SK-N-SH (cell line): Measurements from ENCODE around the gene MYPN. TPM values are rescaled to one million over a fixed set of nuclear protein-coding genes. Genes with fewer than 3 reads are reported as not detected.
A peak's percentile ranks its signal among the peaks of the same experiment; 100 is the strongest.

ENCODE experiments used
- CTCF ChIA-PET: fragments of 300-600, 350-600 bp; formaldehyde crosslinking; extraction: SDS; loops from one replicate; lab custom pipeline; 2021; lab: Yijun Ruan, JAX
- POLR2A ChIA-PET: fragments of 350-600 bp; sonication (Branson Sonifier 250); formaldehyde crosslinking; extraction: SDS; loops from one replicate; lab custom pipeline; 2020; ENCODE audit warnings: antibody characterized with exemption, inconsistent platforms; lab: Yijun Ruan, JAX
- DNase-seq: peaks from one replicate; pipeline ENCODE4 v3.0.0; 2012
- H2AFZ ChIP-seq: fragments of 200-600 bp; sonication (generic); 2 replicates; pipeline ENCODE4 v1.8.1; 2016; ENCODE audit warnings: antibody characterized with exemption, mild to moderate bottlenecking, low read depth
- H3F3A ChIP-seq: fragments of 200-600 bp; sonication (generic); replicated peaks from 2 replicates; pipeline ENCODE3; 2016; ENCODE audit warnings: antibody characterized with exemption, mild to moderate bottlenecking; ENCODE audit not compliant: insufficient read depth
- H3K27ac ChIP-seq, 2 experiments: fragments of 200-500 bp in 1 of 2; fragments of 200-600 bp in 1 of 2; sonication (Bioruptor generic) in 1 of 2; sonication (generic), shearing (Covaris generic) in 1 of 2; 2 replicates each; pipeline versions ENCODE4 v1.5.1 to v1.6.1; 2014 to 2016; ENCODE audit warnings: low read depth in 2 of 2, inconsistent platforms in 1 of 2, low read length in 1 of 2, mild to moderate bottlenecking in 1 of 2, mixed read lengths in 1 of 2
- H3K27me3 ChIP-seq: fragments of 200-600 bp; sonication (generic), shearing (Covaris generic); 2 replicates; pipeline ENCODE4 v1.6.1; 2016; ENCODE audit warnings: mixed run types; ENCODE audit not compliant: insufficient read depth
- H3K36me3 ChIP-seq, 2 experiments: fragments of 200-500 bp in 1 of 2; fragments of 200-600 bp in 1 of 2; sonication (Bioruptor generic) in 1 of 2; sonication (generic) in 1 of 2; replicated peaks in 1 of 2; 2 replicates each; pipeline versions ENCODE3 to v1.5.1; 2014 to 2016; ENCODE audit warnings: low read length in 1 of 2, mild to moderate bottlenecking in 1 of 2; ENCODE audit not compliant: insufficient read depth in 2 of 2, control insufficient read depth in 1 of 2
- H3K4me1 ChIP-seq, 2 experiments: fragments of 200-500 bp in 1 of 2; fragments of 200-600 bp in 1 of 2; sonication (Bioruptor generic) in 1 of 2; sonication (generic), shearing (Covaris generic) in 1 of 2; 2 replicates each; pipeline versions ENCODE4 v1.5.1 to v1.6.1; 2014 to 2016; ENCODE audit warnings: low read depth in 1 of 2, low read length in 1 of 2, mixed run types in 1 of 2; ENCODE audit not compliant: insufficient read depth in 2 of 2, control insufficient read depth in 1 of 2
- H3K4me2 ChIP-seq: fragments of 200-600 bp; sonication (generic), shearing (Covaris generic); 2 replicates; pipeline ENCODE4 v1.6.1; 2017; ENCODE audit warnings: mixed run types
- H3K4me3 ChIP-seq, 2 experiments: fragments of 200-500 bp in 1 of 2; fragments of 200-600 bp in 1 of 2; sonication (Bioruptor generic) in 1 of 2; sonication (generic), shearing (Covaris generic) in 1 of 2; 2 replicates each; pipeline versions ENCODE4 v1.5.1 to v1.8.1; 2014 to 2016; ENCODE audit warnings: low read depth in 2 of 2, inconsistent platforms in 1 of 2, low read length in 1 of 2, mild to moderate bottlenecking in 1 of 2, mixed read lengths in 1 of 2, moderate library complexity in 1 of 2
- H3K79me2 ChIP-seq: fragments of 200-600 bp; sonication (generic); 2 replicates; pipeline ENCODE4 v1.8.1; 2017; ENCODE audit warnings: mild to moderate bottlenecking; ENCODE audit not compliant: insufficient read depth
- H3K9ac ChIP-seq: fragments of 200-600 bp; sonication (generic); 2 replicates; pipeline ENCODE4 v1.6.1; 2017; ENCODE audit warnings: mixed run types
- H3K9me2 ChIP-seq: fragments of 200-600 bp; sonication (generic); 2 replicates; pipeline ENCODE4 v1.6.1; 2017; ENCODE audit warnings: mixed run types
- H3K9me3 ChIP-seq: fragments of 200-600 bp; sonication (generic); 2 replicates; pipeline ENCODE4 v1.6.1; 2017; ENCODE audit warnings: mixed run types, mild to moderate bottlenecking, moderate library complexity
- H4K20me1 ChIP-seq: fragments of 200-600 bp; sonication (generic); 2 replicates; pipeline ENCODE4 v1.6.1; 2017; ENCODE audit warnings: mild to moderate bottlenecking, mixed run types; ENCODE audit not compliant: insufficient read depth
- CHD2 ChIP-seq: fragments of 150-350 bp; IDR thresholded peaks from 2 replicates; pipeline ENCODE4 v1.6.1; 2018; ENCODE audit warnings: low read length; ENCODE audit not compliant: partially characterized antibody
- CTCF ChIP-seq: fragments of 200-600 bp; sonication (generic); IDR thresholded peaks from 2 replicates; pipeline ENCODE4 v1.6.1; 2017; ENCODE audit warnings: antibody characterized with exemption, mild to moderate bottlenecking, moderate library complexity
- EZH2phosphoT487 ChIP-seq: fragments of 200-600 bp; sonication (generic); IDR thresholded peaks from 2 replicates; pipeline ENCODE4 v1.6.1; 2017; ENCODE audit warnings: low read depth, mixed run types, mild to moderate bottlenecking, antibody characterized with exemption, moderate library complexity, borderline replicate concordance
- FOSL2 ChIP-seq: IDR thresholded peaks from 2 replicates; pipeline ENCODE4 v1.4.0; 2012; ENCODE audit warnings: low read depth, mild to moderate bottlenecking, moderate library complexity, borderline replicate concordance
- FOXJ3 ChIP-seq: sonication (generic); formaldehyde crosslinking; IDR thresholded peaks from 2 replicates; pipeline ENCODE4 v1.5.1; 2020; ENCODE audit warnings: mild to moderate bottlenecking, missing genetic modification reagents
- GABPA ChIP-seq: IDR thresholded peaks from 2 replicates; pipeline ENCODE4 v1.4.0; 2012; ENCODE audit warnings: low read depth, mild to moderate bottlenecking
- MAX ChIP-seq: IDR thresholded peaks from 2 replicates; pipeline ENCODE4 v1.4.0; 2012; ENCODE audit warnings: low read depth
- MXI1 ChIP-seq: IDR thresholded peaks from 2 replicates; pipeline ENCODE4 v1.6.1; 2012; ENCODE audit warnings: mild to moderate bottlenecking, low read depth, low read length, improper control_type of control experiment
- NFIC ChIP-seq: IDR thresholded peaks from 2 replicates; pipeline ENCODE4 v1.4.0; 2012; ENCODE audit warnings: borderline replicate concordance
- POLR2AphosphoS5 ChIP-seq: IDR thresholded peaks from 2 replicates; pipeline ENCODE4 v1.6.1; 2012; ENCODE audit warnings: low read depth, low read length
- RAD21 ChIP-seq: IDR thresholded peaks from 2 replicates; pipeline ENCODE4 v1.6.1; 2012; ENCODE audit warnings: mild to moderate bottlenecking, low read length
- RCOR1 ChIP-seq: fragments of 150-350 bp; IDR thresholded peaks from 2 replicates; pipeline ENCODE4 v1.6.1; 2017; ENCODE audit warnings: antibody characterized with exemption, low read length
- REST ChIP-seq: IDR thresholded peaks from 2 replicates; pipeline ENCODE4 v1.6.1; 2012; ENCODE audit warnings: mild to moderate bottlenecking, low read depth, low read length, moderate library complexity
- RXRA ChIP-seq: IDR thresholded peaks from 2 replicates; pipeline ENCODE4 v1.4.0; 2012; ENCODE audit warnings: low read depth, mild to moderate bottlenecking, borderline replicate concordance
- TAF1 ChIP-seq: IDR thresholded peaks from 2 replicates; pipeline ENCODE4 v1.6.1; 2012; ENCODE audit warnings: low read depth, mild to moderate bottlenecking, low read length, moderate library complexity, borderline replicate concordance
- TCF12 ChIP-seq: IDR thresholded peaks from 2 replicates; pipeline ENCODE4 v1.4.0; 2012
- TEAD4 ChIP-seq: IDR thresholded peaks from 2 replicates; pipeline ENCODE4 v1.4.0; 2012; ENCODE audit warnings: mild to moderate bottlenecking, borderline replicate concordance; ENCODE audit not compliant: insufficient read depth
- USF2 ChIP-seq: fragments of 150-350 bp; IDR thresholded peaks from 2 replicates; pipeline ENCODE4 v1.6.1; 2017; ENCODE audit warnings: antibody characterized with exemption, low read length, low read depth, borderline replicate concordance
- ZBTB33 ChIP-seq: IDR thresholded peaks from 2 replicates; pipeline ENCODE4 v1.4.0; 2012; ENCODE audit warnings: low read depth, borderline replicate concordance
- WGBS: methylation state at CpG from one replicate; pipeline ENCODE4 v1.1.6; 2017; ENCODE audit warnings: low lambda C conversion rate; 5-methylcytosine and 5-hydroxymethylcytosine counted together
- polyA plus RNA-seq, 3 experiments: library from polyadenylated mRNA; depleted of rRNA; stranded (reverse); fragments of >200 nt; gene quantifications; 2 replicates each; pipeline ENCODE4 v1.2.3, GENCODE V29; 2012

MYPN gene
- polyA plus RNA-seq, 1 of the 3 experiments (the other 2 are of a cell fraction), result 0.43 TPM

GRCh38 chr10:68086910-68087684 lies 22.2 kb upstream of the MYPN start:
- no peak overlapping the region for H3K9ac ChIP-seq
- ChIA-PET POLR2A (no interaction called here), CTCF (interaction anchor here (1.2 to 2.2 kb wide), 3 partner anchors 67 to 120 kb away, joined by 4 to 9 read pairs (median 6); no protein-coding TSS in a partner anchor)
- no peaks in the 10 kb centered on the region for H3K9me2 ChIP-seq
- no peaks in the 10 kb centered on the region for H3K36me3 ChIP-seq
- no peak for DNase-seq
- no peaks in the 10 kb centered on the region for H4K20me1 ChIP-seq
- peaks cover 0 to 36% of the 10 kb centered on the region in 2 experiments; a peak in 2 of 4 replicates for H3K4me1 ChIP-seq
- no peaks in the 10 kb centered on the region for H3K27me3 ChIP-seq
- 0 out of 2 replicates have a peak overlapping the region, but pooled peaks have one; percentile 4 for H2AFZ ChIP-seq
- no peak overlapping the region; the same call in 1 of the 2 replicates for H3K4me2 ChIP-seq
- peak overlapping the region in 1 of 2 experiments; percentile 16; a peak in 1 of 4 replicates for H3K27ac ChIP-seq
- H3K79me2 ChIP-seq, result no peaks in the 10 kb centered on the region
- 68% methylated on average over 7 of the region's 7 CpGs for WGBS
- H3K9me3 ChIP-seq, result no peaks in the 10 kb centered on the region
- H3F3A ChIP-seq, result peaks cover 14% of the 10 kb centered on the region
- TF ChIP-seq NFIC (no peak), USF2 (no peak), FOXJ3 (CRISPR knock-in tag) (no peak), CHD2 (no peak), CTCF (no peak), EZH2phosphoT487 (no peak), POLR2AphosphoS5 (no peak), RCOR1 (no peak), GABPA (no peak), FOSL2 (no peak), RAD21 (no peak), REST (no peak), ZBTB33 (no peak), TCF12 (no peak), RXRA (no peak), TAF1 (no peak), TEAD4 (no peak), MAX (no peak), MXI1 (no peak)
- no peak overlapping the region for H3K4me3 ChIP-seq
